H9 (cell line): ENCODE measurements around the gene SCGB1A1. TPM values are rescaled to one million over a fixed set of nuclear protein-coding genes. Genes with fewer than 3 reads are reported as not detected.

Experiments
- DNase-seq: peaks from one replicate; pipeline ENCODE4 v3.0.0-alpha.2; 2017
- H2AFZ ChIP-seq: one replicate; pipeline ENCODE4 v1.6.1; 2013; ENCODE audit warnings: mild to moderate bottlenecking, low read length, control low read depth, moderate library complexity
- H2AK5ac ChIP-seq: 2 replicates; pipeline ENCODE4 v1.6.1; 2013; ENCODE audit warnings: low read length, control low read depth, mixed read lengths; ENCODE audit not compliant: insufficient read length
- H2BK120ac ChIP-seq: one replicate; pipeline ENCODE4 v1.6.1; 2013; ENCODE audit warnings: low read depth, mild to moderate bottlenecking, low read length, control low read depth, inconsistent platforms; ENCODE audit not compliant: poor library complexity, severe bottlenecking
- H2BK12ac ChIP-seq: 2 replicates; pipeline ENCODE4 v1.6.1; 2013; ENCODE audit warnings: low read length, control low read depth, mixed read lengths, low read depth; ENCODE audit not compliant: insufficient read length
- H2BK15ac ChIP-seq: 2 replicates; pipeline ENCODE4 v1.6.1; 2013; ENCODE audit warnings: low read depth, low read length, control low read depth
- H2BK20ac ChIP-seq: one replicate; pipeline ENCODE4 v1.6.1; 2013; ENCODE audit warnings: low read depth, mild to moderate bottlenecking, low read length, control low read depth, inconsistent platforms; ENCODE audit not compliant: poor library complexity, severe bottlenecking
- H2BK5ac ChIP-seq: 2 replicates; pipeline ENCODE4 v1.6.1; 2013; ENCODE audit warnings: low read length, control low read depth, mixed read lengths; ENCODE audit not compliant: insufficient read length
- H3K14ac ChIP-seq: 2 replicates; pipeline ENCODE4 v1.6.1; 2013; ENCODE audit warnings: low read length, control low read depth; ENCODE audit not compliant: insufficient read depth
- H3K18ac ChIP-seq: 2 replicates; pipeline ENCODE4 v1.6.1; 2013; ENCODE audit warnings: low read depth, mild to moderate bottlenecking, mixed read lengths, low read length, control low read depth; ENCODE audit not compliant: insufficient read length
- H3K23ac ChIP-seq: 2 replicates; pipeline ENCODE4 v1.6.1; 2013; ENCODE audit warnings: low read length, control low read depth, mixed read lengths, low read depth; ENCODE audit not compliant: insufficient read length
- H3K23me2 ChIP-seq: 2 replicates; pipeline ENCODE4 v1.6.1; 2013; ENCODE audit warnings: low read depth, mild to moderate bottlenecking, mixed read lengths, low read length, control low read depth; ENCODE audit not compliant: insufficient read length, poor library complexity, severe bottlenecking
- H3K27ac ChIP-seq: 2 replicates; pipeline ENCODE4 v1.5.1; 2013; ENCODE audit warnings: low read length, control low read depth, mixed read lengths, low read depth; ENCODE audit not compliant: insufficient read length
- H3K27me3 ChIP-seq: 2 replicates; pipeline ENCODE4 v1.6.1; 2013; ENCODE audit warnings: low read length, control low read depth, inconsistent platforms; ENCODE audit not compliant: insufficient read depth
- H3K4ac ChIP-seq: 2 replicates; pipeline ENCODE4 v1.6.1; 2013; ENCODE audit warnings: low read depth, mild to moderate bottlenecking, control low read depth, inconsistent platforms, low read length, moderate library complexity
- H3K4me1 ChIP-seq: 2 replicates; pipeline ENCODE4 v1.6.1; 2013; ENCODE audit warnings: low read length, control low read depth, inconsistent platforms; ENCODE audit not compliant: insufficient read depth
- H3K4me2 ChIP-seq: 2 replicates; pipeline ENCODE4 v1.6.1; 2013; ENCODE audit warnings: low read length, control low read depth, mixed read lengths; ENCODE audit not compliant: insufficient read length, insufficient read depth
- H3K56ac ChIP-seq: 2 replicates; pipeline ENCODE4 v1.6.1; 2013; ENCODE audit warnings: low read depth, mild to moderate bottlenecking, mixed read lengths, low read length, control low read depth; ENCODE audit not compliant: insufficient read length
- H3K79me1 ChIP-seq: 2 replicates; pipeline ENCODE4 v1.6.1; 2013; ENCODE audit warnings: low read depth, mild to moderate bottlenecking, moderate library complexity, low read length, control low read depth, inconsistent platforms; ENCODE audit not compliant: insufficient read depth, poor library complexity, severe bottlenecking
- H3K79me2 ChIP-seq: 2 replicates; pipeline ENCODE4 v1.6.1; 2013; ENCODE audit warnings: low read length, control low read depth, inconsistent platforms; ENCODE audit not compliant: insufficient read depth
- H3K9ac ChIP-seq: 2 replicates; pipeline ENCODE4 v1.6.1; 2013; ENCODE audit warnings: low read length, control low read depth, mixed read lengths; ENCODE audit not compliant: insufficient read length; ENCODE audit errors: extremely low read depth
- H3K9me3 ChIP-seq: one replicate; pipeline ENCODE4 v1.6.1; 2013; ENCODE audit warnings: low read depth, low read length, inconsistent platforms; ENCODE audit not compliant: control insufficient read depth
- H3T11ph ChIP-seq: one replicate; pipeline ENCODE4 v1.6.1; 2013; ENCODE audit warnings: mild to moderate bottlenecking, low read length, control low read depth, inconsistent platforms
- H4K20me1 ChIP-seq: one replicate; pipeline ENCODE4 v1.6.1; 2013; ENCODE audit not compliant: control insufficient read depth, insufficient read length, insufficient read depth
- H4K5ac ChIP-seq: 2 replicates; pipeline ENCODE4 v1.6.1; 2013; ENCODE audit warnings: low read depth, mild to moderate bottlenecking, mixed read lengths, low read length, control low read depth; ENCODE audit not compliant: insufficient read length
- H4K8ac ChIP-seq: replicated peaks from 2 replicates; pipeline ENCODE4 v1.6.1; 2013; ENCODE audit warnings: low read length, control low read depth, mixed read lengths, low read depth; ENCODE audit not compliant: insufficient read length
- H4K91ac ChIP-seq: 2 replicates; pipeline ENCODE4 v1.6.1; 2013; ENCODE audit warnings: low read depth, mild to moderate bottlenecking, moderate library complexity, mixed read lengths, low read length, control low read depth; ENCODE audit not compliant: insufficient read length
- H3K27ac Mint-ChIP-seq, 3 experiments: 2 replicates in 2 of 3; 3 replicates in 1 of 3; pipeline ENCODE4 v1.8.0; 2020 to 2021; ENCODE audit warnings: mixed read lengths in 3 of 3, mild to moderate bottlenecking in 1 of 3, moderate library complexity in 1 of 3
- H3K27me3 Mint-ChIP-seq: 2 replicates; pipeline ENCODE4 v1.8.0; 2021; ENCODE audit warnings: low read depth, mild to moderate bottlenecking, moderate library complexity, mixed read lengths
- H3K36me3 Mint-ChIP-seq, 3 experiments: 2 replicates in 2 of 3; 3 replicates in 1 of 3; pipeline ENCODE4 v1.8.0; 2020 to 2021; ENCODE audit warnings: low read depth in 3 of 3, mixed read lengths in 3 of 3; ENCODE audit not compliant: insufficient read depth in 1 of 3
- H3K4me1 Mint-ChIP-seq, 2 experiments: 2 replicates each; pipeline ENCODE4 v1.8.0; 2020; ENCODE audit warnings: mixed read lengths in 2 of 2
- H3K4me3 Mint-ChIP-seq, 2 experiments: 2 replicates in 1 of 2; 3 replicates in 1 of 2; pipeline ENCODE4 v1.8.0; 2020 to 2021; ENCODE audit warnings: mild to moderate bottlenecking in 2 of 2, mixed read lengths in 2 of 2, moderate library complexity in 1 of 2
- H3K9me3 Mint-ChIP-seq, 2 experiments: 2 replicates in 1 of 2; 3 replicates in 1 of 2; pipeline ENCODE4 v1.8.0; 2020; ENCODE audit warnings: mild to moderate bottlenecking in 2 of 2, mixed read lengths in 2 of 2, moderate library complexity in 1 of 2
- WGBS: extraction: QIAGEN DNeasy Blood & Tissue Kit; methylation state at CpG from one replicate; pipeline ENCODE4 v1.1.7; 2013; ENCODE audit warnings: missing lambda C conversion rate, low lambda C conversion rate, mixed read lengths; ENCODE audit not compliant: insufficient read length; ENCODE audit errors: extremely low coverage; 5-methylcytosine and 5-hydroxymethylcytosine counted together
- total RNA-seq: library from RNA; stranded (reverse); gene quantifications from 2 replicates; pipeline ENCODE4 v1.2.1, GENCODE V29; 2021
- TF ChIP-seq, protein P1 (sequence below): fragments of 200-600 bp; sonication (generic); conservative IDR thresholded peaks from 3 replicates; pipeline ENCODE4 v1.8.0; 2021; ENCODE audit warnings: antibody characterized with exemption, mild to moderate bottlenecking

Gene SCGB1A1
- total RNA-seq, 1 experiment from 2014 or later, result not detected

GRCh38 chr11:62444835-62445234 is 26.0 kb downstream of the SCGB1A1 start:
- no peak overlapping the region for H3K4me2 ChIP-seq

More at GRCh38 chr11:62444835-62445234, 26.0 kb downstream of the SCGB1A1 start:
- TF ChIP-seq, protein P1, sequence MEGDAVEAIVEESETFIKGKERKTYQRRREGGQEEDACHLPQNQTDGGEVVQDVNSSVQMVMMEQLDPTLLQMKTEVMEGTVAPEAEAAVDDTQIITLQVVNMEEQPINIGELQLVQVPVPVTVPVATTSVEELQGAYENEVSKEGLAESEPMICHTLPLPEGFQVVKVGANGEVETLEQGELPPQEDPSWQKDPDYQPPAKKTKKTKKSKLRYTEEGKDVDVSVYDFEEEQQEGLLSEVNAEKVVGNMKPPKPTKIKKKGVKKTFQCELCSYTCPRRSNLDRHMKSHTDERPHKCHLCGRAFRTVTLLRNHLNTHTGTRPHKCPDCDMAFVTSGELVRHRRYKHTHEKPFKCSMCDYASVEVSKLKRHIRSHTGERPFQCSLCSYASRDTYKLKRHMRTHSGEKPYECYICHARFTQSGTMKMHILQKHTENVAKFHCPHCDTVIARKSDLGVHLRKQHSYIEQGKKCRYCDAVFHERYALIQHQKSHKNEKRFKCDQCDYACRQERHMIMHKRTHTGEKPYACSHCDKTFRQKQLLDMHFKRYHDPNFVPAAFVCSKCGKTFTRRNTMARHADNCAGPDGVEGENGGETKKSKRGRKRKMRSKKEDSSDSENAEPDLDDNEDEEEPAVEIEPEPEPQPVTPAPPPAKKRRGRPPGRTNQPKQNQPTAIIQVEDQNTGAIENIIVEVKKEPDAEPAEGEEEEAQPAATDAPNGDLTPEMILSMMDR, result no peak
- H2AFZ ChIP-seq, result no peak overlapping the region
- no peak overlapping the region for H3K18ac ChIP-seq
- H4K5ac ChIP-seq, result no peak overlapping the region
- Mint-ChIP-seq H3K27ac (no peak overlapping the region), H3K27me3 (peaks cover 12% of the 10 kb centered on the region), H3K9me3 (no peaks in the 10 kb centered on the region), H3K36me3 (no peaks in the 10 kb centered on the region), H3K4me1 (peaks cover 3 to 8% of the 10 kb centered on the region in 2 experiments), H3K4me3 (no peak overlapping the region)
- no peaks in the 10 kb centered on the region for H3K27me3 ChIP-seq
- H2AK5ac ChIP-seq, result no peak overlapping the region
- no peak overlapping the region for H2BK20ac ChIP-seq
- no peak overlapping the region for H3K14ac ChIP-seq
- H3K9ac ChIP-seq, result no peak overlapping the region
- H2BK15ac ChIP-seq, result no peak overlapping the region
- no CpG with 5 or more reads among the region's 9 CpGs for WGBS
- no peak overlapping the region for H3K56ac ChIP-seq
- H2BK120ac ChIP-seq, result no peak overlapping the region
- no peaks in the 10 kb centered on the region; the same call in 1 of the 2 replicates for H3K4me1 ChIP-seq
- H3K79me2 ChIP-seq, result no peaks in the 10 kb centered on the region; the same call in 1 of the 2 replicates
- H4K8ac ChIP-seq, result no peak overlapping the region
- no peaks in the 10 kb centered on the region for H3K9me3 ChIP-seq
- H4K20me1 ChIP-seq, result no peaks in the 10 kb centered on the region
- H2BK5ac ChIP-seq, result no peak overlapping the region
- H3K23me2 ChIP-seq, result no peaks in the 10 kb centered on the region
- H3K4ac ChIP-seq, result no peak overlapping the region
- no peak overlapping the region for H3T11ph ChIP-seq
- no peak overlapping the region for H2BK12ac ChIP-seq
- DNase-seq, result no peak
- no peak overlapping the region for H4K91ac ChIP-seq
- H3K27ac ChIP-seq, result no peak overlapping the region
- no peak overlapping the region for H3K23ac ChIP-seq
- no peaks in the 10 kb centered on the region for H3K79me1 ChIP-seq
